H9 (cell line): ENCODE results near the gene KCTD2. TPM values are rescaled to one million over a fixed set of nuclear protein-coding genes. Genes with fewer than 3 reads are reported as not detected.
A peak's percentile ranks its signal among the peaks of the same experiment; 100 is the strongest.

Experiments used
- DNase-seq: peaks from one replicate; pipeline ENCODE4 v3.0.0-alpha.2; 2017
- H2AFZ ChIP-seq: one replicate; pipeline ENCODE4 v1.6.1; 2013; ENCODE audit warnings: mild to moderate bottlenecking, low read length, control low read depth, moderate library complexity
- H2AK5ac ChIP-seq: 2 replicates; pipeline ENCODE4 v1.6.1; 2013; ENCODE audit warnings: low read length, control low read depth, mixed read lengths; ENCODE audit not compliant: insufficient read length
- H2BK120ac ChIP-seq: one replicate; pipeline ENCODE4 v1.6.1; 2013; ENCODE audit warnings: low read depth, mild to moderate bottlenecking, low read length, control low read depth, inconsistent platforms; ENCODE audit not compliant: poor library complexity, severe bottlenecking
- H2BK12ac ChIP-seq: 2 replicates; pipeline ENCODE4 v1.6.1; 2013; ENCODE audit warnings: low read length, control low read depth, mixed read lengths, low read depth; ENCODE audit not compliant: insufficient read length
- H2BK15ac ChIP-seq: 2 replicates; pipeline ENCODE4 v1.6.1; 2013; ENCODE audit warnings: low read depth, low read length, control low read depth
- H2BK20ac ChIP-seq: one replicate; pipeline ENCODE4 v1.6.1; 2013; ENCODE audit warnings: low read depth, mild to moderate bottlenecking, low read length, control low read depth, inconsistent platforms; ENCODE audit not compliant: poor library complexity, severe bottlenecking
- H2BK5ac ChIP-seq: 2 replicates; pipeline ENCODE4 v1.6.1; 2013; ENCODE audit warnings: low read length, control low read depth, mixed read lengths; ENCODE audit not compliant: insufficient read length
- H3K14ac ChIP-seq: 2 replicates; pipeline ENCODE4 v1.6.1; 2013; ENCODE audit warnings: low read length, control low read depth; ENCODE audit not compliant: insufficient read depth
- H3K18ac ChIP-seq: 2 replicates; pipeline ENCODE4 v1.6.1; 2013; ENCODE audit warnings: low read depth, mild to moderate bottlenecking, mixed read lengths, low read length, control low read depth; ENCODE audit not compliant: insufficient read length
- H3K23ac ChIP-seq: 2 replicates; pipeline ENCODE4 v1.6.1; 2013; ENCODE audit warnings: low read length, control low read depth, mixed read lengths, low read depth; ENCODE audit not compliant: insufficient read length
- H3K23me2 ChIP-seq: 2 replicates; pipeline ENCODE4 v1.6.1; 2013; ENCODE audit warnings: low read depth, mild to moderate bottlenecking, mixed read lengths, low read length, control low read depth; ENCODE audit not compliant: insufficient read length, poor library complexity, severe bottlenecking
- H3K27ac ChIP-seq: 2 replicates; pipeline ENCODE4 v1.5.1; 2013; ENCODE audit warnings: low read length, control low read depth, mixed read lengths, low read depth; ENCODE audit not compliant: insufficient read length
- H3K27me3 ChIP-seq: 2 replicates; pipeline ENCODE4 v1.6.1; 2013; ENCODE audit warnings: low read length, control low read depth, inconsistent platforms; ENCODE audit not compliant: insufficient read depth
- H3K4ac ChIP-seq: 2 replicates; pipeline ENCODE4 v1.6.1; 2013; ENCODE audit warnings: low read depth, mild to moderate bottlenecking, control low read depth, inconsistent platforms, low read length, moderate library complexity
- H3K4me1 ChIP-seq: 2 replicates; pipeline ENCODE4 v1.6.1; 2013; ENCODE audit warnings: low read length, control low read depth, inconsistent platforms; ENCODE audit not compliant: insufficient read depth
- H3K4me2 ChIP-seq: 2 replicates; pipeline ENCODE4 v1.6.1; 2013; ENCODE audit warnings: low read length, control low read depth, mixed read lengths; ENCODE audit not compliant: insufficient read length, insufficient read depth
- H3K56ac ChIP-seq: 2 replicates; pipeline ENCODE4 v1.6.1; 2013; ENCODE audit warnings: low read depth, mild to moderate bottlenecking, mixed read lengths, low read length, control low read depth; ENCODE audit not compliant: insufficient read length
- H3K79me1 ChIP-seq: 2 replicates; pipeline ENCODE4 v1.6.1; 2013; ENCODE audit warnings: low read depth, mild to moderate bottlenecking, moderate library complexity, low read length, control low read depth, inconsistent platforms; ENCODE audit not compliant: insufficient read depth, poor library complexity, severe bottlenecking
- H3K79me2 ChIP-seq: 2 replicates; pipeline ENCODE4 v1.6.1; 2013; ENCODE audit warnings: low read length, control low read depth, inconsistent platforms; ENCODE audit not compliant: insufficient read depth
- H3K9ac ChIP-seq: 2 replicates; pipeline ENCODE4 v1.6.1; 2013; ENCODE audit warnings: low read length, control low read depth, mixed read lengths; ENCODE audit not compliant: insufficient read length; ENCODE audit errors: extremely low read depth
- H3K9me3 ChIP-seq: one replicate; pipeline ENCODE4 v1.6.1; 2013; ENCODE audit warnings: low read depth, low read length, inconsistent platforms; ENCODE audit not compliant: control insufficient read depth
- H3T11ph ChIP-seq: one replicate; pipeline ENCODE4 v1.6.1; 2013; ENCODE audit warnings: mild to moderate bottlenecking, low read length, control low read depth, inconsistent platforms
- H4K20me1 ChIP-seq: one replicate; pipeline ENCODE4 v1.6.1; 2013; ENCODE audit not compliant: control insufficient read depth, insufficient read length, insufficient read depth
- H4K5ac ChIP-seq: 2 replicates; pipeline ENCODE4 v1.6.1; 2013; ENCODE audit warnings: low read depth, mild to moderate bottlenecking, mixed read lengths, low read length, control low read depth; ENCODE audit not compliant: insufficient read length
- H4K8ac ChIP-seq: replicated peaks from 2 replicates; pipeline ENCODE4 v1.6.1; 2013; ENCODE audit warnings: low read length, control low read depth, mixed read lengths, low read depth; ENCODE audit not compliant: insufficient read length
- H4K91ac ChIP-seq: 2 replicates; pipeline ENCODE4 v1.6.1; 2013; ENCODE audit warnings: low read depth, mild to moderate bottlenecking, moderate library complexity, mixed read lengths, low read length, control low read depth; ENCODE audit not compliant: insufficient read length
- H3K27ac Mint-ChIP-seq, 3 experiments: 2 replicates in 2 of 3; 3 replicates in 1 of 3; pipeline ENCODE4 v1.8.0; 2020 to 2021; ENCODE audit warnings: mixed read lengths in 3 of 3, mild to moderate bottlenecking in 1 of 3, moderate library complexity in 1 of 3
- H3K27me3 Mint-ChIP-seq: 2 replicates; pipeline ENCODE4 v1.8.0; 2021; ENCODE audit warnings: low read depth, mild to moderate bottlenecking, moderate library complexity, mixed read lengths
- H3K36me3 Mint-ChIP-seq, 3 experiments: 2 replicates in 2 of 3; 3 replicates in 1 of 3; pipeline ENCODE4 v1.8.0; 2020 to 2021; ENCODE audit warnings: low read depth in 3 of 3, mixed read lengths in 3 of 3; ENCODE audit not compliant: insufficient read depth in 1 of 3
- H3K4me1 Mint-ChIP-seq, 2 experiments: 2 replicates each; pipeline ENCODE4 v1.8.0; 2020; ENCODE audit warnings: mixed read lengths in 2 of 2
- H3K4me3 Mint-ChIP-seq, 2 experiments: 2 replicates in 1 of 2; 3 replicates in 1 of 2; pipeline ENCODE4 v1.8.0; 2020 to 2021; ENCODE audit warnings: mild to moderate bottlenecking in 2 of 2, mixed read lengths in 2 of 2, moderate library complexity in 1 of 2
- H3K9me3 Mint-ChIP-seq, 2 experiments: 2 replicates in 1 of 2; 3 replicates in 1 of 2; pipeline ENCODE4 v1.8.0; 2020; ENCODE audit warnings: mild to moderate bottlenecking in 2 of 2, mixed read lengths in 2 of 2, moderate library complexity in 1 of 2
- WGBS: extraction: QIAGEN DNeasy Blood & Tissue Kit; methylation state at CpG from one replicate; pipeline ENCODE4 v1.1.7; 2013; ENCODE audit warnings: missing lambda C conversion rate, low lambda C conversion rate, mixed read lengths; ENCODE audit not compliant: insufficient read length; ENCODE audit errors: extremely low coverage; 5-methylcytosine and 5-hydroxymethylcytosine counted together
- total RNA-seq: library from RNA; stranded (reverse); gene quantifications from 2 replicates; pipeline ENCODE4 v1.2.1, GENCODE V29; 2021
- TF ChIP-seq, protein P1 (sequence below): fragments of 200-600 bp; sonication (generic); conservative IDR thresholded peaks from 3 replicates; pipeline ENCODE4 v1.8.0; 2021; ENCODE audit warnings: antibody characterized with exemption, mild to moderate bottlenecking

The KCTD2 gene
- total RNA-seq, 1 experiment from 2014 or later = 40.1 TPM

- Histone ChIP-seq H3K27ac (no peak overlapping the region), H3K9me3 (no peaks in the 10 kb centered on the region), H3K23me2 (peaks cover 6% of the 10 kb centered on the region), H3K4ac (no peak overlapping the region), H2BK120ac (no peak overlapping the region), H2AFZ (no peak overlapping the region), H3K56ac (no peak overlapping the region), H3K27me3 (no peaks in the 10 kb centered on the region), H3K23ac (no peak overlapping the region), H3K4me1 (no peaks in the 10 kb centered on the region), H2BK12ac (no peak overlapping the region), H2BK20ac (no peak overlapping the region), H2BK5ac (no peak overlapping the region), H2AK5ac (no peak overlapping the region), H3K18ac (no peak overlapping the region), H3K9ac (peak overlapping the region; percentile 41), H2BK15ac (no peak overlapping the region), H3K79me1 (peaks cover 5% of the 10 kb centered on the region), H3T11ph (no peak overlapping the region), H4K8ac (no peak overlapping the region), H3K79me2 (peaks cover 13% of the 10 kb centered on the region; the same call in 1 of the 2 replicates), H4K5ac (no peak overlapping the region), H4K20me1 (no peaks in the 10 kb centered on the region), H3K14ac (no peak overlapping the region), H4K91ac (no peak overlapping the region), H3K4me2 (peak overlapping the region; percentile 96)
- Mint-ChIP-seq H3K9me3 (peaks cover 0 to 2% of the 10 kb centered on the region in 2 experiments; a peak in 1 of 5 replicates), H3K4me1 (peaks cover 33 to 35% of the 10 kb centered on the region in 2 experiments), H3K4me3 (peak overlapping the region; percentile 97 to 100), H3K27me3 (no peaks in the 10 kb centered on the region), H3K36me3 (peaks cover 20 to 53% (median 34%) of the 10 kb centered on the region in 3 experiments), H3K27ac (peak overlapping the region in 2 of 3 experiments; percentile 57 to 95; a peak in 2 of 7 replicates)
- no CpG with 5 or more reads among the region's 5 CpGs for WGBS
- TF ChIP-seq, protein P1, sequence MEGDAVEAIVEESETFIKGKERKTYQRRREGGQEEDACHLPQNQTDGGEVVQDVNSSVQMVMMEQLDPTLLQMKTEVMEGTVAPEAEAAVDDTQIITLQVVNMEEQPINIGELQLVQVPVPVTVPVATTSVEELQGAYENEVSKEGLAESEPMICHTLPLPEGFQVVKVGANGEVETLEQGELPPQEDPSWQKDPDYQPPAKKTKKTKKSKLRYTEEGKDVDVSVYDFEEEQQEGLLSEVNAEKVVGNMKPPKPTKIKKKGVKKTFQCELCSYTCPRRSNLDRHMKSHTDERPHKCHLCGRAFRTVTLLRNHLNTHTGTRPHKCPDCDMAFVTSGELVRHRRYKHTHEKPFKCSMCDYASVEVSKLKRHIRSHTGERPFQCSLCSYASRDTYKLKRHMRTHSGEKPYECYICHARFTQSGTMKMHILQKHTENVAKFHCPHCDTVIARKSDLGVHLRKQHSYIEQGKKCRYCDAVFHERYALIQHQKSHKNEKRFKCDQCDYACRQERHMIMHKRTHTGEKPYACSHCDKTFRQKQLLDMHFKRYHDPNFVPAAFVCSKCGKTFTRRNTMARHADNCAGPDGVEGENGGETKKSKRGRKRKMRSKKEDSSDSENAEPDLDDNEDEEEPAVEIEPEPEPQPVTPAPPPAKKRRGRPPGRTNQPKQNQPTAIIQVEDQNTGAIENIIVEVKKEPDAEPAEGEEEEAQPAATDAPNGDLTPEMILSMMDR = no peak
- DNase-seq = no peak
Observed at GRCh38 chr17:75048249-75048878, 1.3 kb downstream of the KCTD2 start.
